NCI-H146 (cell line): Measurements from ENCODE around the gene BTN1A1.
"Not testable (repeated sequence)": the region's sequence is repeated elsewhere in the genome, so short reads cannot be mapped to it uniquely, and the experiment has no call there.

Source experiments
- DNase-seq: peaks from one replicate; lab custom pipeline; 2025; lab: John Stamatoyannopoulos, UW

Gene BTN1A1

GRCh38 chr6:26537160-26537845 is 37.2 kb downstream of the BTN1A1 start:
- peak; percentile 99 for DNase-seq

- DNase-seq, result peak; percentile 94
These were observed 37.9 kb downstream of the BTN1A1 start, which contains the start of gene HMGN4 for GRCh38 chr6:26537846-26538571. Gene HMGN4 (plus strand): TSS chr6:26538366. CDS start chr6:26545207, 6,841 bp downstream.

GRCh38 chr6:26538572-26538902 is 38.4 kb downstream of the BTN1A1 start:
- peak; percentile 61 for DNase-seq

GRCh38 chr6:26539071-26539615 is 39.0 kb downstream of the BTN1A1 start:
- DNase-seq, result peak; percentile 8

- DNase-seq, result no peak
These were observed 41.5 kb downstream of the BTN1A1 start for GRCh38 chr6:26541579-26541978.

- DNase-seq, result peak; percentile 7
These were observed 43.9 kb downstream of the BTN1A1 start for GRCh38 chr6:26543953-26544352.

GRCh38 chr6:26544473-26544872 is 44.4 kb downstream of the BTN1A1 start:
- DNase-seq, result peak; percentile 57

GRCh38 chr6:26545627-26546026 is 45.5 kb downstream of the BTN1A1 start:
- no peak for DNase-seq

- not testable (repeated sequence) for DNase-seq
These were observed 47.3 kb downstream of the BTN1A1 start for GRCh38 chr6:26547363-26547762.

GRCh38 chr6:26550250-26550993 is 50.3 kb downstream of the BTN1A1 start:
- DNase-seq, result peak; percentile 89

GRCh38 chr6:26552205-26552604 is 52.1 kb downstream of the BTN1A1 start:
- no peak for DNase-seq

GRCh38 chr6:26552640-26553188 is 52.6 kb downstream of the BTN1A1 start:
- peak; percentile 37 for DNase-seq

- peak; percentile 72 for DNase-seq
These were observed 53.1 kb downstream of the BTN1A1 start for GRCh38 chr6:26553264-26553634.

GRCh38 chr6:26553635-26554446 is 53.7 kb downstream of the BTN1A1 start:
- DNase-seq, result peak; percentile 85

GRCh38 chr6:26554447-26554696 is 54.3 kb downstream of the BTN1A1 start:
- DNase-seq, result no peak

- peak; percentile 73 for DNase-seq
These were observed 54.8 kb downstream of the BTN1A1 start for GRCh38 chr6:26554697-26555504.

GRCh38 chr6:26555505-26556262 is 55.6 kb downstream of the BTN1A1 start:
- DNase-seq, result peak; percentile 35

GRCh38 chr6:26556263-26557070 is 56.4 kb downstream of the BTN1A1 start:
- peak; percentile 93 for DNase-seq
